BE2C (cell line): ENCODE data around the gene PIK3IP1.
A peak's percentile ranks its signal among the peaks of the same experiment; 100 is the strongest.

Experiments used
- DNase-seq: peaks from one replicate; pipeline ENCODE4 v3.0.0-alpha.2; 2020
- H3K27me3 ChIP-seq: fragments of 250-450 bp; sonication (Bioruptor Pico); 2 replicates; pipeline ENCODE4 v1.5.1; 2020; ENCODE audit warnings: mild to moderate bottlenecking
- H3K36me3 ChIP-seq: fragments of 250-450 bp; sonication (Bioruptor Pico); 2 replicates; pipeline ENCODE4 v1.5.1; 2020; ENCODE audit warnings: mild to moderate bottlenecking
- H3K4me1 ChIP-seq: fragments of 250-450 bp; sonication (Bioruptor Pico); 2 replicates; pipeline ENCODE4 v1.5.1; 2020
- H3K4me3 ChIP-seq: 2 replicates; pipeline ENCODE4 v1.5.1; 2011; ENCODE audit warnings: low read depth, low read length
- H3K9me3 ChIP-seq: fragments of 250-450 bp; sonication (Bioruptor Pico); 2 replicates; pipeline ENCODE4 v1.5.1; 2020
- CTCF ChIP-seq: IDR thresholded peaks from 2 replicates; pipeline ENCODE4 v1.5.1; 2012; ENCODE audit warnings: mild to moderate bottlenecking, low read depth, low read length

Gene PIK3IP1

GRCh38 chr22:31300896-31301295, 8.6 kb upstream of the PIK3IP1 start:
- no peak for DNase-seq
- no peaks in the 10 kb centered on the region for H3K4me1 ChIP-seq
- no peak overlapping the region for H3K4me3 ChIP-seq
- no peak for TF ChIP-seq CTCF
- H3K27me3 ChIP-seq = peaks cover 2% of the 10 kb centered on the region; the same call in 1 of the 2 replicates
- H3K36me3 ChIP-seq = no peaks in the 10 kb centered on the region
- no peaks in the 10 kb centered on the region for H3K9me3 ChIP-seq

GRCh38 chr22:31295831-31296657, 3.8 kb upstream of the PIK3IP1 start:
- DNase-seq = no peak
- Histone ChIP-seq H3K4me1 (no peaks in the 10 kb centered on the region), H3K4me3 (no peak overlapping the region), H3K9me3 (no peaks in the 10 kb centered on the region), H3K36me3 (no peaks in the 10 kb centered on the region), H3K27me3 (peaks cover 1% of the 10 kb centered on the region; the same call in 1 of the 2 replicates)
- TF ChIP-seq CTCF = no peak

- Histone ChIP-seq H3K27me3 (no peaks in the 10 kb centered on the region), H3K4me3 (no peak overlapping the region), H3K4me1 (0 out of 2 replicates have a peak, but pooled peaks cover under 1% of the 10 kb centered on the region), H3K9me3 (no peaks in the 10 kb centered on the region), H3K36me3 (no peaks in the 10 kb centered on the region)
- DNase-seq = no peak
- no peak for TF ChIP-seq CTCF
Measured at GRCh38 chr22:31295360-31295759, 3.1 kb upstream of the PIK3IP1 start.

- no peaks in the 10 kb centered on the region for H3K36me3 ChIP-seq
- H3K4me3 ChIP-seq = peak overlapping the region; percentile 78
- H3K4me1 ChIP-seq = peaks cover 6% of the 10 kb centered on the region; the same call in 1 of the 2 replicates
- DNase-seq = no peak
- TF ChIP-seq CTCF = no peak
- H3K9me3 ChIP-seq = no peaks in the 10 kb centered on the region
- H3K27me3 ChIP-seq = no peaks in the 10 kb centered on the region
Measured at GRCh38 chr22:31291481-31292235, 630 bp downstream of the PIK3IP1 start.

GRCh38 chr22:31290494-31291471, 1.5 kb downstream of the PIK3IP1 start:
- H3K9me3 ChIP-seq = no peaks in the 10 kb centered on the region

More at GRCh38 chr22:31290494-31291471, 1.5 kb downstream of the PIK3IP1 start:
- no peak for TF ChIP-seq CTCF
- peak overlapping the region; percentile 78 for H3K4me3 ChIP-seq
- H3K27me3 ChIP-seq = no peaks in the 10 kb centered on the region
- peaks cover 6% of the 10 kb centered on the region; the same call in 1 of the 2 replicates for H3K4me1 ChIP-seq
- DNase-seq = peak; percentile 95
- H3K36me3 ChIP-seq = no peaks in the 10 kb centered on the region
